Measurements from ENCODE around the gene NUDT5. TPM values are rescaled to one million over a fixed set of nuclear protein-coding genes. Genes with fewer than 3 reads are reported as not detected.

NUDT5 gene
- total RNA-seq, 1 donor from 2014 or later: 51.0 TPM

DNA sequence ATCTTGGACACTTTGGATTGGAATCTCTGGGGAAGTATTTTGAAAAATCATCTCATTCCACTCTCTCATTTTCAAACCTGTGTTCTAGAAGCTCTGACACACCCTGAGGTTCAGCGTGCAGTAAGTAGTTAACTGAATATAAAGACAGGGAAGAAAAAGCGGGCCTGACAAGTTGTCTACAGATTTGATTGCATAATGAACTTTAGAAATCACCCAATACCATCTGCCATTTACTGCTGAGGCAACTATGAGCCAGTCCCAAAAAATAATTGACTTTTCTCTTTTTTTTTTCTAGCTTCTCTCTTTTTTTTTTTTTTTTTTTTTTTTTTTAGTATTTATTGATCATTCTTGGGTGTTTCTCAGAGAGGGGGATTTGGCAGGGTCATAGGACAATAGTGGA, 29.8 kb upstream of the NUDT5 start:
- Mint-ChIP-seq H3K27ac (no peak overlapping the region), H3K36me3 (peaks cover 48% of the 10 kb centered on the region), H3K4me1 (no peaks in the 10 kb centered on the region), H3K9me3 (peaks cover 3% of the 10 kb centered on the region), H3K27me3 (ENCODE audit: low read depth) (no peaks in the 10 kb centered on the region), H3K4me3 (no peak overlapping the region)
- TF ChIP-seq, protein P1, sequence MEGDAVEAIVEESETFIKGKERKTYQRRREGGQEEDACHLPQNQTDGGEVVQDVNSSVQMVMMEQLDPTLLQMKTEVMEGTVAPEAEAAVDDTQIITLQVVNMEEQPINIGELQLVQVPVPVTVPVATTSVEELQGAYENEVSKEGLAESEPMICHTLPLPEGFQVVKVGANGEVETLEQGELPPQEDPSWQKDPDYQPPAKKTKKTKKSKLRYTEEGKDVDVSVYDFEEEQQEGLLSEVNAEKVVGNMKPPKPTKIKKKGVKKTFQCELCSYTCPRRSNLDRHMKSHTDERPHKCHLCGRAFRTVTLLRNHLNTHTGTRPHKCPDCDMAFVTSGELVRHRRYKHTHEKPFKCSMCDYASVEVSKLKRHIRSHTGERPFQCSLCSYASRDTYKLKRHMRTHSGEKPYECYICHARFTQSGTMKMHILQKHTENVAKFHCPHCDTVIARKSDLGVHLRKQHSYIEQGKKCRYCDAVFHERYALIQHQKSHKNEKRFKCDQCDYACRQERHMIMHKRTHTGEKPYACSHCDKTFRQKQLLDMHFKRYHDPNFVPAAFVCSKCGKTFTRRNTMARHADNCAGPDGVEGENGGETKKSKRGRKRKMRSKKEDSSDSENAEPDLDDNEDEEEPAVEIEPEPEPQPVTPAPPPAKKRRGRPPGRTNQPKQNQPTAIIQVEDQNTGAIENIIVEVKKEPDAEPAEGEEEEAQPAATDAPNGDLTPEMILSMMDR (IDR thresholded peaks at IDR 0.05; ENCODE audit: unreplicated experiment): no peak
- no peak for DNase-seq (ENCODE audit: low spot score in 2 of 2, unreplicated experiment in 2 of 2)

DNA sequence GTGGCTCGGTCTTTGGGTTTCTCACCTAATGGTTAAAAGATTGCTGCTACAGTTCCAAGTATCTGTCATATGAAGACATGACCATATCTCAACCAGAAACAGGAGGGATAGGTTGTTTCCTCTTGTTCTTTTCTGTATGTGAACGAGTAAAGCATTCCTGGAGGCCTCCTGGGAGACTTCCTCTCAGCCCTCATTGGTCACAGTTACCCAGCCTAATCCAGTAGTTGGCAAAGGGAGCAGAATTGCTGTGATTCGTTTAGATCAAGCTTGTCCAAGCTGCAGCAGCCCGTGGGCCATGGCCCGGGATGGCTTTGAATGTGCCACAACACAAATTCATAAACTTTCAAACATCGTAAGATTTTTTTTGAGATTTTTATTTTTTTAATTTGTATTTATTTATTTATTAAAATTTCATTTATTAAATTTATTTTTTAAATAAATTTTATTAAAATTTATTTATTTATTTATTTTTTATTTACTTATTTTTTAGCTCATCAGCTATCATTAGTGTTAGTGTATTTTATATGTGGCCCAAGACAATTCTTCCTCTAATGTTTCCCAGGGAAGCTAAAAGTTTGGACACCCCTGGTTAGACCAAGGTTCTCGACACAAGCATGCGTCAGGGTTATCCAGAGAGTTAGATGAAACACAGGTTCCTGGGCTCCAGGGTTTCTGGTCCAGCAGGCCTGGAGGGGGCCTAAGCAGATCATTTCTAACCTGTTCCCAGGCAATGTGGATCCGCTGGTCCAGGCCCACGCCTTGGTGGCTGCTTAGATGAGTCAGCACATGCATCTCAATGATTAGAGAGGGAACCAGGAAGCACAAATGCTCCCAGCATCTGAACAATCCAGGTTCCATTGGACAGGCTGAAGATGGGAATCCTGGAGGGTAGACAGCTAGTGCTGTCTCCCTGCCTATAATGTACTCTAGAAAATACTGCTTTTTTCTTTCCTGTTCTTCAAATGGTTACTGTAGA, 25.9 kb upstream of the NUDT5 start:
- H3K27me3 Mint-ChIP-seq (ENCODE audit: low read depth): no peaks in the 10 kb centered on the region

DNA sequence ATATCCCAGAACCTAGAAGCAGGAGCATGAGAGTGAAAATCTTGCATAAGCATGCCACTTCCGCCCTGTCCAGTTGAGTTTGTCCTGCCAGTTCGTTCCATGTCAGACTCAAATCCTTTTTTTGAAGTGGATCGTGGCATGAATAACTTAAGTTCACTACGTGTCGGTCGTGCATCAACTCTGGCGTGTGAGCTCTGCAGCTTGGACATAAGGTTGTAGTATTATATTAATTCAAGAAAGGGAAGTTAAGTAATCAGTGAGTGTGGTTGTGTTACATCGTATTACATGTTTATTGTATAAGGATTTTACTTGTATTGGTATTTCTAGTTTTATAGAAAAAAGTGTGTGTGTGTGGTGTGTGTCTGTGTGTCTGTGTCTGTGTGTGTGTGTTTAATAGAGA, 23.3 kb upstream of the NUDT5 start:
- H3K27me3 Mint-ChIP-seq (ENCODE audit: low read depth): no peaks in the 10 kb centered on the region
- H3K9me3 Mint-ChIP-seq: no peaks in the 10 kb centered on the region
- H3K4me3 Mint-ChIP-seq: no peak overlapping the region
- H3K27ac Mint-ChIP-seq: no peak overlapping the region
- peaks cover 10% of the 10 kb centered on the region for H3K4me1 Mint-ChIP-seq
- DNase-seq (ENCODE audit: low spot score in 2 of 2, unreplicated experiment in 2 of 2): no peak
- TF ChIP-seq, protein P1 (IDR thresholded peaks at IDR 0.05; ENCODE audit: unreplicated experiment): no peak
- H3K36me3 Mint-ChIP-seq: peaks cover 45% of the 10 kb centered on the region

More for the DNA sequence above, 25.9 kb upstream of the NUDT5 start:
- DNase-seq (ENCODE audit: low spot score in 2 of 2, unreplicated experiment in 2 of 2): no peak
- peaks cover 3% of the 10 kb centered on the region for H3K9me3 Mint-ChIP-seq
- H3K27ac Mint-ChIP-seq: no peak overlapping the region
- TF ChIP-seq, protein P1 (IDR thresholded peaks at IDR 0.05; ENCODE audit: unreplicated experiment): no peak
- H3K4me3 Mint-ChIP-seq: no peak overlapping the region
- peaks cover 53% of the 10 kb centered on the region for H3K36me3 Mint-ChIP-seq
- no peaks in the 10 kb centered on the region for H3K4me1 Mint-ChIP-seq

DNA sequence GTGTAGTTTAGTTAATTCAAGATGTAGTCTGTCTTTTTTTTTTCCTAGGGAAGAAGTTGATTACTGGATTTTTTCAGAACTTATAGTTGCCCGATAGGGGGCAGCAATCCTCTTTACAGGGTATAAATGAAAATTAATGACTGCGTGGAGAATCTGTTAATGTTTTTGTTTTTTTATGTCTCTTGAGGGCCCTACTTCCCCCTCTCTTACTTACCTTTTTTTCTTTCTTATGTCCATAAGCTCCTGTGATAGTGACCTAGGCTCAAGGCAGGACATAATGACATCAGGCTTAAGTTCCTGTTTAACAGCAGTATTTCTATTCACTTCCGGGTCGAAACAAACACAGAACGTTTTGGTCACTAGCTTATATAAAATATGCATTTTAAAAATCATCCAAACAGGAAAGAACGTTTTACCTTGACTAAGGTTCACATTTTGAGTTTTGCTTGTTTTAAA, 19.1 kb upstream of the NUDT5 start:
- TF ChIP-seq, protein P1 (IDR thresholded peaks at IDR 0.05; ENCODE audit: unreplicated experiment): peak; percentile 77
- no peak for DNase-seq (ENCODE audit: low spot score in 2 of 2, unreplicated experiment in 2 of 2)
- Mint-ChIP-seq H3K27ac (peak overlapping the region; percentile 74), H3K27me3 (ENCODE audit: low read depth) (no peaks in the 10 kb centered on the region), H3K9me3 (peaks cover 12% of the 10 kb centered on the region), H3K4me3 (no peak overlapping the region), H3K4me1 (peaks cover 18% of the 10 kb centered on the region), H3K36me3 (peaks cover 56% of the 10 kb centered on the region)

DNA sequence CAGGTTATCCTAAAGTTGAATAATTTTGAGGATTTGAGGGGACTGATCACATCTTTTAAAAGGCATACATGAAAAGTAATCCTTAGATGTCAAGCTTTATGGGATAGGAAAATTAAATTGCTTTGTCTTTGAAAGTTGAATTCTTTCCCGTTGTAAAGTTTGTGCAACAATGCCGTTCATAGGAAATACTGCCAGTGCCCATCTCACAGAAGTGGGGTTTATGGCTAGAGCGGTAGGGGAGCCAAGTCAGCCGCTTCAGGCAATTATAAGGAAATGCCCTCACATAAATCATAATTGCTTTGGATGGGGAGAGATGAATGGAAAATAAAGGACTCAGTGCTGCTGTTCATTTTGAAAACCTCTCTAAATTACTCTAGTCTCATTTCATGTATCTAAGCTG, 18.4 kb upstream of the NUDT5 start:
- Mint-ChIP-seq H3K9me3 (peaks cover 12% of the 10 kb centered on the region), H3K4me3 (no peak overlapping the region), H3K27me3 (ENCODE audit: low read depth) (no peaks in the 10 kb centered on the region), H3K36me3 (peaks cover 56% of the 10 kb centered on the region), H3K27ac (peak overlapping the region; percentile 74), H3K4me1 (peaks cover 18% of the 10 kb centered on the region)
- no peak for DNase-seq (ENCODE audit: low spot score in 2 of 2, unreplicated experiment in 2 of 2)
- TF ChIP-seq, protein P1 (IDR thresholded peaks at IDR 0.05; ENCODE audit: unreplicated experiment): no peak
